ENCODE results near the gene MANSC4.

Gene MANSC4

DNA sequence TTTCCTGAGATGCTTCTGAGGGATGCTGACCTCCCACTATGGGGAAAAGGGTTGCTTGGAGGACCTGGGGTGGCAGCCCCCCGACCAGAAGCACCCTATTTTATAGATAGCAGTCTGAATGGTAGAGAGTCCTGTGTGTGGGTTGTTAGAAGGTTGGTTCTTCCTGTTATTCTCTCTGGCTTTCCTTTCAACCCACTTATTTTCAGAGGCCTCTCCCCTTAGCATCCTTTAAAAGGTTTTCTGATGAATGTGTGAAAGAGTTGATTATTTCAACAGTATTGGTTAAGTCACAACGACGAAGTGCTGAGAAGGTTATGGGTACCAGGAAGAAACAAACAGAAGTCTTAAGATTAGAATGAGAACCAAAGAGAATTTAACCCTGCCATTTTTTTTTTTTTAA lies 20.8 kb upstream of the MANSC4 start:
- ATAC-seq (no peak), DNase-seq (no peak)

- ATAC-seq: no peak
- DNase-seq: no peak
These were observed 17.4 kb upstream of the MANSC4 start for GRCh38 chr12:27797301-27798025.

DNA sequence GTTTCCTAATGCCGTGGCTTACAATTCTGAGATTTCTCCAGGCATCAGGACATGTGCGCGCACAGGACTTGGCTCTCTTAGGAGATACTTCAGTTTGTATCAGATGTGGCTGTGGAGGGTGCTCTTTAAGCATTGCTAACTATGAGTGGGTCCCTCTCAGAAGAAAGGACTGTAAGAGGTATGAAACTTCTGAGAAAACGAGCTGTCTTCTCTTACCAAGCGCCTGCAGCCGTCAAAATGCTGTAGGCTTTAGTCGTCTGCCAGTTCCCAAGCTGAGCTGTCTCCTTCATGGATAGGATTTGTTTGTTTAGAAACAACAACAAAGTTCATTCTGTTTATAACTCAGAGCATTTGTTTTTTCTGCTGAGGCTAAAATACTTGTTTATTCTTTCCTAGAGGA lies 16.1 kb upstream of the MANSC4 start:
- no peak for DNase-seq
- ATAC-seq: no peak

GRCh38 chr12:27794818-27795584 lies 15.0 kb upstream of the MANSC4 start:
- ATAC-seq: peak; percentile 59

GRCh38 chr12:27790179-27790578 lies 10.1 kb upstream of the MANSC4 start:
- no peak for ATAC-seq
- DNase-seq: no peak

More at GRCh38 chr12:27794818-27795584, 15.0 kb upstream of the MANSC4 start:
- no peak for DNase-seq

DNA sequence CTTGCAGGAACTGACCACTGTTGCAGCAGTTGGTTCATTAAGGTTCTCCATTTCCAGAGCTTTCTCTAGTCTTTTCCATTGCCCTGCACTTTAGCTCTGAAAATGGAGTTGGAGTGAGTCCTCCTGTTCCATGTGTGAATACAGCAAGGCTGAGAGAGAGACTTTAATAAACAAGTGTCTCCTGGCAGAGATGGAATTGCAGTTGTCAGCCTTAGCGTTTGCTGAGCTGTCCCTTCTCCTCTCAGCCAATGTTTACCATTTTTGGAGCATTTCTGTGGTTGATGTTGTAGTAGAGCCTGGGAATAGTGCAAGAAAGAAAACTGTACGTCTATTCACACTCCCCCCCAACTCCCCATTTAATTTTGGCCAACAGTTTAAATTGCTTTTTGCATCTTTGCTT lies 7.5 kb upstream of the MANSC4 start:
- DNase-seq (no peak), ATAC-seq (no peak)

GRCh38 chr12:27785882-27786570 lies 6.0 kb upstream of the MANSC4 start:
- ATAC-seq: peak; percentile 55
- no peak for DNase-seq

GRCh38 chr12:27782481-27782880 lies 2.4 kb upstream of the MANSC4 start:
- ATAC-seq: no peak
- DNase-seq: no peak

DNA sequence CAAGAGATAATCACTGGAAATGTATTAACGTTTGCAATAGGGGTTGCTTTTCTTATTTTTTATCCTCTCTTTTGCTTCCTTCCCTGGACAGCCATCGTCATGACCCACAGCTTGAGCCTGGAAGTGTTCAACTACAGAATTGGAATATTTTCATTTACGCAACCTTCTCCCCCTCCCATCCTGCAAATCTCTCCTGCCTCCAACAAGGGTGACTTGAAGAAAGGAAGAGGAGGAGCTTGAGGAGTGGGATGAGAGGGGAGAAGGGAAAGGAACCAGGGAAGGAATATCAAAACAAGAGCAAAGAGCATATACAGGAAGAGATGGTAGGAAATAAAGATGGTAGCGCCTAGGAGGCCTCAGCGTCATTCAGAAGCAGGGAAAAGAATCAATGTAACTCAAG lies 1.6 kb upstream of the MANSC4 start:
- ATAC-seq (no peak), DNase-seq (no peak)

- peak; percentile 45 for DNase-seq
These were observed 774 bp upstream of the MANSC4 start for GRCh38 chr12:27780612-27781408.

DNA sequence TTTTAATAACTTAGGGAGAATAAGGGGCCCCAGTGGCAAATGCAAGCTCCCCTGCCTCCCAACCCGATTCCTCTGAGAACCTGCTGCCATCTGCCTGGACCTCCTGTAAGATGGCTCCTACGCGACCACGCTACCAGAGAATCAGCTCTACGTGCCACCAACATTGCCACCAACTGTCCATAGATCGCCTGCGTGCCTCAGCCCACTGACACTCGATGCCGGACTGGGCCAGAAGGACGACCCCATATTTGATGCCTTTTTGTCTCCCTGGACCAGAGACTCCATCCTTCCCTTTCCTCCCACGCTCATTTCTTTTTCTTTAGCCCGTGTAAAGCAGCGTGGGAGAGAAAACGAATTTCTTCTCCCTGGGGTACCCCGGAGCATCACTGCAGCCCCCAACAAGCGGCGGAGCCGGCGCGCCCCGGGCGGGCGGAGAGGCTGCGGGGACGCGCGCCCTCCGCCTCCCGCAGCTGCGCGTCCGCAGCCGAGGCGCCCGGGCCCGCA lies 568 bp downstream of the MANSC4 start:
- peak; percentile 3 for ATAC-seq
- peak; percentile 32 for DNase-seq

More at GRCh38 chr12:27780612-27781408, 774 bp upstream of the MANSC4 start:
- ATAC-seq: peak; percentile 37

GRCh38 chr12:27778206-27778605 lies 1.8 kb downstream of the MANSC4 start:
- DNase-seq (no peak), ATAC-seq (no peak)

DNA sequence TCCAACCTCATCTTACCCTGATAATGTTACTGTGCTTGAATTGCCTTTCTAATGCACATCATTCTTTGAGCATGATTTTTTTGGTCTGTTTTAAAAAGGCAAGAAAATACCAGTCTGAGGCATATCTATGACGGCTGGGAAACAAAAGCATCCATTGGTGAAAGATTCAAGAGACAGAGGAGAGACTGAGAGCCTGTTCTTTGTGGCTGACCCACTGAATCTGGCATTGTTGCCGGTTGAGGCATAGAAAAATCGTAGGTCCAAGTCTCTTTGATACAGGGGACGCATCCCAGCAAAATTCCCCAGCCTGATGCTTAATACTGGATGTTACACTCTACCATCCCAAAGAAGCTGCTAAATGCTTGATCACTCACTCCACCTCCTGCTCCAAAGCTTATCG lies 2.9 kb downstream of the MANSC4 start:
- DNase-seq: no peak
- no peak for ATAC-seq

DNA sequence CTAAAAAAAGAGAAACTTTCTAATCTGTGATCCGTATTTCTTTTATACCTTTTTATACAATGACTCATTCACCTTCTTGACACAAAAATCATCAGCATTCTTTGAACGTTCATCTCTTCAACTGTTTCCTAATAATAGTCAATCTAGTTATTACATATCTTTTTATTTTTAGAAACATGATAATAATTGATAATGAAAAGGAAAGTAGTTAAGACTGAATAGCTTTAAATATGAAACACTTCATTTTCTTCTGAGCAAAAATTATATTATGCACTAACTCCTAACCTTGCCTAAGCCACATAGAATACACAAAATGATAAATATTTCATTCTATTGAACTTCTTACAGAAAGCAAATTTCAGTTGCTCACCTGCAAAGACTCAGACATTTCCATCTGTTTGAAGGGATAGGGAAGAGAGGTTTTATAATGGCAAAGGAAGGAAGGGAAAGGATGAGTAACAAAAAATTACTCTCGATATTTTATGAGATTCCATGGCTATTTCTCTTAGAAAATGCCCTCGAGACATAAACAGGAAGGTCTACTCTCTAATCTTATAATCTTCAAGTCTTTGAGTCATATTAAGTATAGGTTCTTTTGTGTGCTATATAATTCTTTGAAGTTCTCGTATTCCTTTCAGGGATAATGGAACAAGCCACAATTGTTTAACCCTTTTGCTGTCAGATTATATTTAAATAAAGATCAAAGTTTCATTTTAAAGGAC lies 7.5 kb downstream of the MANSC4 start:
- no peak for ATAC-seq
- no peak for DNase-seq

DNA sequence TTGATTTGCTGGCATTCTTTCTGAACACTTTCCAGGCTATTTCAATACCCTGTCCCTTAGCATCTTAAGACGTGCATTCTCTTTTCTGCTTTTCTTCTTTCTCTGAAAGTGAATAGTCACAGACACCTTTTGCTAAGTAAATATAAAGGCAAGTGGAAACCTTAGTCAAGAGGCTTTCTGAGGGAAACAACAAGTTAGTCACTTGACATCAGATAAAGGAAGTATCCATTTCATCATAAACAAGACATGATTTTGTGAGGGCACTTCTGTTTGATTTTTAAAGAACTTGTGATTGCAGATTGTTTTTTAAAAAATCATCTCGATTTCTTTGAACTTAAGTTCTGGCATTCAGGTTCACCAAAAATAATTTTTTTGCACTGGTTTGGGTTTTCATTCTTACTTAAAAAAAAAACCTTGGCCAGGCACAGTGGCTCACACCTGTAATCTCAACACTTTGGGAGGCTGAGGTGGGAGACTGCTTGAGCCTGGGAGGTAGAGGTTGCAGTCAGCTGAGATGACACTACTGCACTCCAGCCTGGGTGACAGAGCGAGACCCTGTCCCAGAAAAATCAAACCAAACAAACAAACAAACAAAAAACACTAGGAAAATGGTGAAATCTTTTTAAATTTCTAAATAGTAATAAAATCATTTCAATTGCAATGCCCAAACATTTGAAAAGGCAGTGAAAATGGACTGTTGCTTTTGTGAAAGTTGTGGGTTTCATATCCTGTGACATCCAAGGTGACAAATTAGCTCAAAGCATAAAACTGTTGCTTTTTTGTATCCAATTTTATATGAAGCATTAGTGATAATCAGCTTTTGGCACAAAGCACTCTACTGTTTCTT lies 8.3 kb downstream of the MANSC4 start:
- ATAC-seq (no peak), DNase-seq (no peak)

- no peak for ATAC-seq
- DNase-seq: no peak
These were observed 10.8 kb downstream of the MANSC4 start for GRCh38 chr12:27769142-27769673.

GRCh38 chr12:27766587-27766986 lies 13.4 kb downstream of the MANSC4 start:
- DNase-seq (no peak), ATAC-seq (no peak)

DNA sequence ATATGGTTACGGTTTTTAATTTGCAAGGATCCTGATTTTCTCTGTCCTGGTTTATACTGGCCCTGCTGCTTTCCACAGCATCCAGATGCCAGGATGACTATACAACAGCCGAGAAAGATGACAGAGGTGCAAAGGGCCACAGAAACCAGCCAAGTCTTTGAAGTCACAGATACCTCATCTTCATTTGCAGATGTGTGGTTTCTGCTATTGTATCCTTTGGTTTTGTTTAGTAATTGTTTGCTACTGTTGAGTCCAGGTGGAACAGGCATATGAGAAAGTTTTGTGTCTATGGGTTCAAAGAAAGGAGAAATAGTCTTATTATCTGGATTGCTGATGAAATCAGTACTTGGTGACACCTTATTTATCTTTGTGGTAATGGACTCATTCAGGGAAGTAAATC lies 17.3 kb downstream of the MANSC4 start:
- DNase-seq: no peak
- ATAC-seq: peak; percentile 66

GRCh38 chr12:27756670-27757195 lies 23.3 kb downstream of the MANSC4 start:
- DNase-seq (no peak), ATAC-seq (no peak)

DNA sequence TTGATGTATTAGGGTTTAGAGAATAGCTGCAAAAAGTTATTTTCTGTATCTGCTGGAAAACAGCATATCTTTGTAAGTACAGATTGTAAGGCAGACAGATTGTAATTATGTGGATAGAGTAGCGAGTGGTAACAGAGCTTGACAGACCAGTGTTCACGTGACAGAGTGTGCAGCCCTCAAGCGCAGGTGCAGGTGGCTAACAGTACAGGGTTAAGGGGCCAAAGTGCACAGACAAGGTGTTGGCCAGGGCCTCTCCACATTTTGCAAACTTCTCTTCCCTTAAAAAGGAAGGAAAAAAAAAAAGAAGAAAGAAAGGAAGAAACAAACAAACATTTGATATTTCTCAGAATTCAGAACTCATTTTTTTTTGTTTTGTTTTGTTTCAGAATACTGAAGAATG lies 25.2 kb downstream of the MANSC4 start:
- DNase-seq (no peak), ATAC-seq (no peak)
